HCT116 (cell line): ENCODE data around the gene ATG12.

Experiments used
- POLR2A ChIP-seq: IDR thresholded peaks from 2 replicates; pipeline ENCODE4 v1.7.0; 2011; ENCODE audit warnings: borderline replicate concordance; ENCODE audit not compliant: insufficient read depth, insufficient read length; ENCODE audit errors: extremely low read depth
- TF ChIP-seq, protein P1 (sequence below), 3 experiments: fragments of 200-600 bp in 1 of 3; sonication (generic) in 1 of 3; IDR thresholded peaks in 2 of 3; conservative IDR thresholded peaks in 1 of 3; 2 replicates each; pipeline ENCODE4 v1.5.1; 2012 to 2017; ENCODE audit warnings: low read depth in 2 of 3, low read length in 2 of 3, antibody characterized with exemption in 1 of 3, borderline replicate concordance in 1 of 3, control low read depth in 1 of 3, mild to moderate bottlenecking in 1 of 3, mixed read lengths in 1 of 3, mixed run types in 1 of 3, moderate library complexity in 1 of 3; ENCODE audit not compliant: insufficient read depth in 1 of 3
- TF ChIP-seq, protein P2 (sequence below): IDR thresholded peaks from 2 replicates; pipeline ENCODE4 v1.6.1; 2012; ENCODE audit warnings: low read depth

DNA sequence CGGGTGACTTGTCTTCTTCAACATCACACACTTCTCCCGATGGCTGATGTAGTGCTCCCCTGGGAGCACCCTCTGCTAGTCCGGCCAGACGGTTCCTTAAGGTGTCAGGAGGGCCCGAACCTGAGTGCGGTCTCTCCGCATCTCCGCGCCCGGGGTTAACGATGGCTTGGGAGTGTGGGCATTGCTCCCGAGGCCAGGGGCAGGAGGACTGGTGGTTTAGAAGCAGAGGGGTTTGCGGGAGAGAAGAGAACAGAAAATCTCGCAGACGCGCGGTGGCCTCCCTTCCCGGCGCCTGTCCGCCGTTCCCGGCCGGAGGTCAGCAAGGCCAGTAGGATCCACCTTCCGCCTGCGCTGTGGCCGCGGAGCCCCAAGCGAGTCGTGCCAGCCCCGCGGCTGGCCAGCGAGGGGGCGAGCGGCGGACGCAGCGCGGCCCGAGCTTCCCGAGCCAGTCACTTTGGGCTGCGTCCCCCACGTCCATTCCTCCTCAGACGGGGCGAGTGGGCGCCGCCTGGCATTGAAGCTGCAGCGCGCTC lies 25.6 kb downstream of the ATG12 start:
- TF ChIP-seq, protein P1, sequence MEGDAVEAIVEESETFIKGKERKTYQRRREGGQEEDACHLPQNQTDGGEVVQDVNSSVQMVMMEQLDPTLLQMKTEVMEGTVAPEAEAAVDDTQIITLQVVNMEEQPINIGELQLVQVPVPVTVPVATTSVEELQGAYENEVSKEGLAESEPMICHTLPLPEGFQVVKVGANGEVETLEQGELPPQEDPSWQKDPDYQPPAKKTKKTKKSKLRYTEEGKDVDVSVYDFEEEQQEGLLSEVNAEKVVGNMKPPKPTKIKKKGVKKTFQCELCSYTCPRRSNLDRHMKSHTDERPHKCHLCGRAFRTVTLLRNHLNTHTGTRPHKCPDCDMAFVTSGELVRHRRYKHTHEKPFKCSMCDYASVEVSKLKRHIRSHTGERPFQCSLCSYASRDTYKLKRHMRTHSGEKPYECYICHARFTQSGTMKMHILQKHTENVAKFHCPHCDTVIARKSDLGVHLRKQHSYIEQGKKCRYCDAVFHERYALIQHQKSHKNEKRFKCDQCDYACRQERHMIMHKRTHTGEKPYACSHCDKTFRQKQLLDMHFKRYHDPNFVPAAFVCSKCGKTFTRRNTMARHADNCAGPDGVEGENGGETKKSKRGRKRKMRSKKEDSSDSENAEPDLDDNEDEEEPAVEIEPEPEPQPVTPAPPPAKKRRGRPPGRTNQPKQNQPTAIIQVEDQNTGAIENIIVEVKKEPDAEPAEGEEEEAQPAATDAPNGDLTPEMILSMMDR (IDR thresholded peaks at IDR 0.05 in 2 of 3, conservative IDR thresholded peaks at IDR 0.05 in 1 of 3; ENCODE audit: borderline replicate concordance in 1 of 3, insufficient read depth in 1 of 3, low read depth in 2 of 3, low read length in 2 of 3), result no peak
- TF ChIP-seq, protein P2, sequence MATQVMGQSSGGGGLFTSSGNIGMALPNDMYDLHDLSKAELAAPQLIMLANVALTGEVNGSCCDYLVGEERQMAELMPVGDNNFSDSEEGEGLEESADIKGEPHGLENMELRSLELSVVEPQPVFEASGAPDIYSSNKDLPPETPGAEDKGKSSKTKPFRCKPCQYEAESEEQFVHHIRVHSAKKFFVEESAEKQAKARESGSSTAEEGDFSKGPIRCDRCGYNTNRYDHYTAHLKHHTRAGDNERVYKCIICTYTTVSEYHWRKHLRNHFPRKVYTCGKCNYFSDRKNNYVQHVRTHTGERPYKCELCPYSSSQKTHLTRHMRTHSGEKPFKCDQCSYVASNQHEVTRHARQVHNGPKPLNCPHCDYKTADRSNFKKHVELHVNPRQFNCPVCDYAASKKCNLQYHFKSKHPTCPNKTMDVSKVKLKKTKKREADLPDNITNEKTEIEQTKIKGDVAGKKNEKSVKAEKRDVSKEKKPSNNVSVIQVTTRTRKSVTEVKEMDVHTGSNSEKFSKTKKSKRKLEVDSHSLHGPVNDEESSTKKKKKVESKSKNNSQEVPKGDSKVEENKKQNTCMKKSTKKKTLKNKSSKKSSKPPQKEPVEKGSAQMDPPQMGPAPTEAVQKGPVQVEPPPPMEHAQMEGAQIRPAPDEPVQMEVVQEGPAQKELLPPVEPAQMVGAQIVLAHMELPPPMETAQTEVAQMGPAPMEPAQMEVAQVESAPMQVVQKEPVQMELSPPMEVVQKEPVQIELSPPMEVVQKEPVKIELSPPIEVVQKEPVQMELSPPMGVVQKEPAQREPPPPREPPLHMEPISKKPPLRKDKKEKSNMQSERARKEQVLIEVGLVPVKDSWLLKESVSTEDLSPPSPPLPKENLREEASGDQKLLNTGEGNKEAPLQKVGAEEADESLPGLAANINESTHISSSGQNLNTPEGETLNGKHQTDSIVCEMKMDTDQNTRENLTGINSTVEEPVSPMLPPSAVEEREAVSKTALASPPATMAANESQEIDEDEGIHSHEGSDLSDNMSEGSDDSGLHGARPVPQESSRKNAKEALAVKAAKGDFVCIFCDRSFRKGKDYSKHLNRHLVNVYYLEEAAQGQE, result no peak
- no peak for TF ChIP-seq POLR2A
